ENCODE measurements around the gene RRP7A. TPM values are rescaled to one million over a fixed set of nuclear protein-coding genes. Genes with fewer than 3 reads are reported as not detected.
"Not testable (repeated sequence)": the region's sequence is repeated elsewhere in the genome, so short reads cannot be mapped to it uniquely, and the experiment has no call there.

The RRP7A gene
- total and polyA plus RNA-seq, 2 donors (not counting 3 experiments of a cell fraction or from before 2014, with no cell fraction given), result 35.3 to 83.7 TPM

DNA sequence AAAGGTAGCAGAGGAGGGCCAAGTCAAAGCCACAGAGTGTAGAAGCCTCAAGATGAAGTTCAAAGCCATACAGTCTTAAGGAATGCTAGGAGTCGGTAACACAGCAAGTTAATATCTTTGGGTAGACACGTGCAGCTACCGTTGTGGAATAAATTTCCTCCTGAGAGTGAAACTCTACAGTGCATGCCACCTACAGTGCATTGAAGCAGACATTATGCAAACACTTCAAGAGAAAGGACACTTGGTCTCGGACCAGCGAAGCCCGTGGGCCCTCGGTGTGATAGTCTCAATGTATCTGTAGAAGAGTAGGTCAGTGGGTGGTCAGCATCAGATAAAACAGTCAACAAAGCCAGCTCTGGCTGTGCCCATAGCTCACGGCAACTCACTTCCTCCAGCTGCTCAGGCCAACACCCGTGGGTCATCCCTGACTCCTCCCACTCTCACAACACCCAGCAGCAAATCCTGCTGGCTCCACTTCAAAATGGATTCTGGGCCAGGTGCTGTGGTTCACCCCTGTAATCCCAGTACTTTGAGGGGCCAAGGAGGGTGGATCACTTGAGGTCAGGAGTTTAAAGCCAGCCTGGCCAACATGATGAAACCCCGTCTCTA lies 24.0 kb downstream of the RRP7A start:
- H3K4me1 ChIP-seq (ENCODE audit: control insufficient read depth, extremely low read depth, insufficient read depth, low read length); H3K9me1 ChIP-seq (replicated peaks; ENCODE audit: control insufficient read depth, extremely low read depth, insufficient read depth, low read length); H3K27me3 ChIP-seq (ENCODE audit: control insufficient read depth in 2 of 2, insufficient read depth in 2 of 2, low read length in 2 of 2); H2AFZ ChIP-seq (ENCODE audit: low read depth, low read length); BruUV-seq (replicated peaks); H3K9ac ChIP-seq (replicated peaks; ENCODE audit: extremely low read depth, insufficient read depth, low read length); H3K27ac ChIP-seq (ENCODE audit: insufficient read depth, low read depth, low read length); H3K79me2 ChIP-seq (ENCODE audit: control insufficient read depth, insufficient read depth, low read length); CTCF ChIA-PET; H3K36me3 ChIP-seq (ENCODE audit: control insufficient read depth in 2 of 2, extremely low read depth in 1 of 2, insufficient read depth in 2 of 2, low read length in 2 of 2); intact Hi-C loops (cut with micrococcal nuclease); dilution Hi-C loops (cut with MboI; ENCODE audit: extremely low pct_ligation_motif_present, low sequenced_read_pairs); H3K4me2 ChIP-seq (ENCODE audit: insufficient read depth, low read length); H3K9me3 ChIP-seq (replicated peaks; ENCODE audit: control insufficient read depth, insufficient read depth, low read length); POLR2A ChIA-PET; FAIRE-seq; H3K4me3 ChIP-seq (replicated peaks in 1 of 3; ENCODE audit: insufficient read depth in 1 of 3, low read depth in 1 of 3, low read length in 3 of 3); H4K20me1 ChIP-seq (replicated peaks; ENCODE audit: control insufficient read depth, extremely low read depth, insufficient read depth, low read length): not testable (repeated sequence)
- DNase-seq (ENCODE audit: low read depth, low spot score), result peak; percentile 31

DNA sequence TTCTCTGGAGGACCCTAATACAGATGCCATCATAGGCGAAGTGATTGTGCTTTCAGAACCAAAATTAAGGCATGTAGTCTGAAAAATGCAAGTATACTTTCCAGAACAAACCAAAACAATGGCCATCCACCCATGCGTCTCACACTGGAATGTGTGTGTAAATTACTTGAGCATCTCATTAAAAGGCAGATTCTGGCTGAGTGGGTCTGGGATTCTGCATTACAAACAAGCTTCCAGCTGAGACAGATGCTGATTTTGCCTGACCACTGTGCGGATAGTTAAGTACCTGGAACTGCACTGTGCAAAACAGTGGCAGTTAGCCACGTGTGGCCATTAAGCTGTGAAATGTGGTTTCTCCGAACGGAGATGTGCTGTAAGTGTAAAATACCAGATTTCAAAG lies 26.2 kb downstream of the RRP7A start:
- DNase-seq (ENCODE audit: low read depth, low spot score) (no peak), FAIRE-seq (no peak)
- no TSS peak for BruUV-seq (replicated peaks)
- dilution Hi-C loops (cut with MboI; ENCODE audit: extremely low pct_ligation_motif_present, low sequenced_read_pairs) (no loop called here), intact Hi-C loops (cut with micrococcal nuclease) (no loop called here)
- Histone ChIP-seq H3K9me1 (replicated peaks; ENCODE audit: control insufficient read depth, extremely low read depth, insufficient read depth, low read length) (no peaks in the 10 kb centered on the region), H2AFZ (ENCODE audit: low read depth, low read length) (no peak overlapping the region), H3K36me3 (ENCODE audit: control insufficient read depth in 2 of 2, extremely low read depth in 1 of 2, insufficient read depth in 2 of 2, low read length in 2 of 2) (no peaks in the 10 kb centered on the region), H4K20me1 (replicated peaks; ENCODE audit: control insufficient read depth, extremely low read depth, insufficient read depth, low read length) (no peaks in the 10 kb centered on the region), H3K4me2 (ENCODE audit: insufficient read depth, low read length) (no peak overlapping the region), H3K9me3 (replicated peaks; ENCODE audit: control insufficient read depth, insufficient read depth, low read length) (no peaks in the 10 kb centered on the region), H3K4me3 (replicated peaks in 1 of 3; ENCODE audit: insufficient read depth in 1 of 3, low read depth in 1 of 3, low read length in 3 of 3) (no peak overlapping the region), H3K4me1 (ENCODE audit: control insufficient read depth, extremely low read depth, insufficient read depth, low read length) (no peaks in the 10 kb centered on the region), H3K27ac (ENCODE audit: insufficient read depth, low read depth, low read length) (no peak overlapping the region), H3K79me2 (ENCODE audit: control insufficient read depth, insufficient read depth, low read length) (no peaks in the 10 kb centered on the region), H3K27me3 (ENCODE audit: control insufficient read depth in 2 of 2, insufficient read depth in 2 of 2, low read length in 2 of 2) (no peaks in the 10 kb centered on the region), H3K9ac (replicated peaks; ENCODE audit: extremely low read depth, insufficient read depth, low read length) (no peak overlapping the region)
- ChIA-PET POLR2A (no interaction called here), CTCF (no interaction called here)
- TF ChIP-seq GATA2 (IDR thresholded peaks at IDR 0.05; ENCODE audit: insufficient read depth, insufficient read length, low read depth, low read length) (no peak), POLR2AphosphoS5 (IDR thresholded peaks at IDR 0.05; ENCODE audit: insufficient read depth, low read depth, low read length) (no peak), JUN (IDR thresholded peaks at IDR 0.05; ENCODE audit: borderline replicate concordance, insufficient read depth, insufficient read length, low read depth) (no peak), EZH2 (IDR thresholded peaks at IDR 0.05; ENCODE audit: borderline replicate concordance, low read depth, low read length, severe bottlenecking) (no peak), POLR2A (IDR thresholded peaks at IDR 0.05; ENCODE audit: low read depth, low read length) (no peak), MYC (IDR thresholded peaks at IDR 0.05; ENCODE audit: low read depth, low read length) (no peak), FOS (IDR thresholded peaks at IDR 0.05; ENCODE audit: borderline replicate concordance, insufficient read depth, low read length) (no peak)
- TF ChIP-seq, protein P1, sequence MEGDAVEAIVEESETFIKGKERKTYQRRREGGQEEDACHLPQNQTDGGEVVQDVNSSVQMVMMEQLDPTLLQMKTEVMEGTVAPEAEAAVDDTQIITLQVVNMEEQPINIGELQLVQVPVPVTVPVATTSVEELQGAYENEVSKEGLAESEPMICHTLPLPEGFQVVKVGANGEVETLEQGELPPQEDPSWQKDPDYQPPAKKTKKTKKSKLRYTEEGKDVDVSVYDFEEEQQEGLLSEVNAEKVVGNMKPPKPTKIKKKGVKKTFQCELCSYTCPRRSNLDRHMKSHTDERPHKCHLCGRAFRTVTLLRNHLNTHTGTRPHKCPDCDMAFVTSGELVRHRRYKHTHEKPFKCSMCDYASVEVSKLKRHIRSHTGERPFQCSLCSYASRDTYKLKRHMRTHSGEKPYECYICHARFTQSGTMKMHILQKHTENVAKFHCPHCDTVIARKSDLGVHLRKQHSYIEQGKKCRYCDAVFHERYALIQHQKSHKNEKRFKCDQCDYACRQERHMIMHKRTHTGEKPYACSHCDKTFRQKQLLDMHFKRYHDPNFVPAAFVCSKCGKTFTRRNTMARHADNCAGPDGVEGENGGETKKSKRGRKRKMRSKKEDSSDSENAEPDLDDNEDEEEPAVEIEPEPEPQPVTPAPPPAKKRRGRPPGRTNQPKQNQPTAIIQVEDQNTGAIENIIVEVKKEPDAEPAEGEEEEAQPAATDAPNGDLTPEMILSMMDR (IDR thresholded peaks at IDR 0.05; ENCODE audit: extremely low read depth in 1 of 2, insufficient read depth in 1 of 2, low read depth in 1 of 2, low read length in 2 of 2), result no peak
- TF ChIP-seq, protein P2, sequence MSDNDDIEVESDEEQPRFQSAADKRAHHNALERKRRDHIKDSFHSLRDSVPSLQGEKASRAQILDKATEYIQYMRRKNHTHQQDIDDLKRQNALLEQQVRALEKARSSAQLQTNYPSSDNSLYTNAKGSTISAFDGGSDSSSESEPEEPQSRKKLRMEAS (IDR thresholded peaks at IDR 0.05; ENCODE audit: insufficient read depth, insufficient read length), result no peak
